ENCODE data around the gene GAREM1.
"Not testable (repeated sequence)": the region's sequence is repeated elsewhere in the genome, so short reads cannot be mapped to it uniquely, and the experiment has no call there.

Gene GAREM1

GRCh38 chr18:32366586-32367538 is 103.8 kb downstream of the GAREM1 start:
- no peak for DNase-seq

- no peak for DNase-seq
These were observed 108.2 kb downstream of the GAREM1 start for GRCh38 chr18:32362484-32362883.

DNA sequence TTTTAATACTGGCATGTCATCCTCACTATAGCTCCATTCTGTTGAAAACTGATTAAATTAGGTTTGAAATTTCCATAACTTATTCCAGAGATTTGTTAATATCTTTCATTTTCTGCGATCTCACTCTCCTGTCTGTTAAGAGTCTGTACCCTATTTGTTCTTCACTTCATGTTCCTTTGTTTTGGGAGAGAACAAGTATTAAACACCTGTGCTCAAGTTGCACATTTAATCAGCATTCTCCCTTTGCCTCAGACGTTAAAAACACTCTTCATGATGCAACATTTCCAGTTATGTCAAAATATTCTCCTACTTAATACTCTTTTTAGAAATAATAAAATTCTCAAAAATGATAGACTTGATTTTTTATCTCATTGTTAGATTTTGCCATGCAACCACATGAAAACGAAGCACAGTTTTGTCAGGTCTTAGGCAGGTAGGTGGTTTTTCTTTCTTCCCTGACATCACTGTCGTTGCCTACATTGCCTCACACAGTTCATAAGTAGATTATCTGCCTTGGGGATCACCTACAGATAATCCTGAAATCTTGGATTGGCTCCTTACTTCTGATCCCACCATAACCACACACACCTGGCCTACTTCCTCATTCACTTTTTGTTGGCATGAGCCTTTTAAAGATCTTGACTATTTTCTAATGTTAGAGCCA is 109.9 kb downstream of the GAREM1 start:
- no peak for DNase-seq

DNA sequence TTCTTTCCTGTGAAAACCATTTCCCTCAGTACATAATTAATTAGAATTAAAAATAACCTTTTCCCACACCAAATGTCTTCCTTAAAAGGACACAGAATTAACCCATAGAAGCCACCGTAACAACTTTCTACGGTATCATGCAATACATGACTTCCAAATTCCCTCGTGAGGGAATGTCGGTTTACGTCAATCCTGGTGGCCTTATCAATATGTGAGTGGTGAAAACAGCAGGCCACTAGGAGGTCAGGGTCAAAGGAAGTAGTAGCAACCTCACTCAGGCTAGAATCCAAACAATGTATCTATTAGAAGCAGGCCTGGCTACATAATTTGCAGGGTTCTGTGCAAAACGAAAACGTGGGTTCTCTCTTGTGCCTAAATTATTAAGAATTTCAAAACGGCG is 112.2 kb downstream of the GAREM1 start:
- DNase-seq = no peak

DNA sequence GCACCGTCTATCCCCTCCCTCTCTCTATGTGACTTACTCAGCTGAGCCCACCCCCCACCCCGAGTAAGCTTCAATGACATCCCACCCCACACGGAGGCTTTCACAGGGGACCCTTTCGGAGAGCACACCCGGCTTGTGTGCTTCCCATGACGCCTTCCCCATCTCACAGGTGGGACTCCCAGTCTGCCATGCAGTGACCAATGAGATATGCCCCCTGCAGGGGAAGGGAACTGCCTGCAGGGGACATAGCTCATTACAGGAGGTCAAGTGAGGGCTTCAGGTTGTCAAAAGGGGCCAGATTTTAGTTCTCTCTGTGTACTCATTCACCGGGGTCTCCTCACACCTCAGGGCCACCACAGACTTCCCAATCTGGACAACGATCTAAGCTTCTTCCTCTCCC is 112.6 kb downstream of the GAREM1 start:
- DNase-seq = no peak

DNA sequence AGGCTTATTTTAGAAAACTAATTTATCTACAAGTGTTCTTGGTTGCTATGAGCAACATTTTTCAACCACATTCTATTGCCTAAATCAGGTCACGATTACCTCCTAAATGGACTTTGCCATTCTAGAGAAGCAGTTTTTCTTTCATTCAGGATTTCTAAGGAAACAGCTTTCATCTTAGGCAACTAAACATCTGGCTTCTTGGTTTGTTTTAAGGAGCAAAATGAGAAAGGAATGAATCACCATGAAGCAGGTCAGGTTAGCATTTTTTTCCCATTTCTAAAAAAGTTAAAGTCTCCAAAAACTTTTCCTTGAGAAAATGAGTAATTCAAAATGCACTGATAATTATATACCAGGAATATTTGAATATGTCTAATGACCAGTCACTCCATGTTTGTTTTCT is 114.8 kb downstream of the GAREM1 start:
- no peak for DNase-seq

- no peak for DNase-seq
These were observed 116.2 kb downstream of the GAREM1 start for GRCh38 chr18:32354518-32354917.

DNA sequence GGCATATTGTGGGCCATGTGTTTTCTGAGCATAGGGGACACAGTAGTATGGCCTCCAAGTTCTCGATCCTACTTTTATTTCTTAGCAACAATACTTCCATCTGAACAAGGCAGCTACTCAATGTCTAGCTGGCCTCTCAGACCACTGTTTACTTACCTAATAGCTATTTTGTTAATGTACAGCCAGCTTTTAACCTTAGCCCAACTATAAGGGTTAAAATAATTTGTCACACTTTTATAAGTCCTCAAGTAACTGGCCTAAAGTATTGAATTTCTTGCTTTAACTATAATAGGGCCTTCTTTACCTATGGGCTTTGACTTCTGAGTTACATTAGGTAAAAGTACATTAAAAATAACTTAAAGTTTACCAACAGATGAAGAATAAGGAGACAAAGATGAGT is 117.4 kb downstream of the GAREM1 start:
- DNase-seq = no peak

GRCh38 chr18:32351032-32351431 is 119.7 kb downstream of the GAREM1 start:
- DNase-seq = no peak

- DNase-seq = no peak
These were observed 120.8 kb downstream of the GAREM1 start for GRCh38 chr18:32349728-32350395.

DNA sequence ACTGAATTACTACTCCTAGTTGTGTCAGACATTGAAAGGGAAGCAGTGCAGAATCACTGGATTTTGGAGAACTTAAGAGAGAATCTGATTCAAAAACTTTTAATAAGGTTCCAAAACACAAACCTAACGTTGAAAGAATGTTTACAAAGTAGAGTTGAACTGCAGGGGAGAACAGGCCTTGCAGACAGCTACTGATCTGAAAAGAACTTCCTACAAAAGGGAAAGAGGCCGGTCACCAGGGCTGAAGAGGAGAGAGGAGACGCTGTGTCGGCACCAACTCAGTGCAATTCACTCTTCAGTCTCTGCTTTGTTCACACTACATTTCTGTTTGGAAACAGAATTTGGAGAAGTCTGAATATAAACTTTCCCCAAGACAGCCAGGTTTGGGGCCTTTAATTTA is 124.0 kb downstream of the GAREM1 start:
- no peak for DNase-seq

DNA sequence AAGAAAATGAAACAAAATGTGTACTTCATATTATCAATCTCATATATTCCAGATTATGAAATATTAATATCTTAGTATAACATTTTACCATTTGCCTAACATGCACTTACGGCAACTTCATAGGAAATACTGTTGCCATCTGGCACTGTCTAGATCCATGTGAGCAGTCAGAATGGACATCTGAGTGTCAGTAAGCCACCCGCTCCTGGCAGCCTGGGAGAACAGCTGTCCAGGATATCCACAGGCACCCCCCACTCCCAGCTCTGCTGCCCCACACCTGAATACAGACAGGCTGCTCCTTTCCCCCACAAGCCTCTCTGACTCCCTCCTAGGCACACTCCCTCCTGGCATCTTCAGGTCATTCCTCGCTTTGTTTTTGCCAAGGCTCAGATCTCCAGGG is 127.0 kb downstream of the GAREM1 start:
- no peak for DNase-seq

- not testable (repeated sequence) for DNase-seq
These were observed 129.6 kb downstream of the GAREM1 start for GRCh38 chr18:32341112-32341511.

DNA sequence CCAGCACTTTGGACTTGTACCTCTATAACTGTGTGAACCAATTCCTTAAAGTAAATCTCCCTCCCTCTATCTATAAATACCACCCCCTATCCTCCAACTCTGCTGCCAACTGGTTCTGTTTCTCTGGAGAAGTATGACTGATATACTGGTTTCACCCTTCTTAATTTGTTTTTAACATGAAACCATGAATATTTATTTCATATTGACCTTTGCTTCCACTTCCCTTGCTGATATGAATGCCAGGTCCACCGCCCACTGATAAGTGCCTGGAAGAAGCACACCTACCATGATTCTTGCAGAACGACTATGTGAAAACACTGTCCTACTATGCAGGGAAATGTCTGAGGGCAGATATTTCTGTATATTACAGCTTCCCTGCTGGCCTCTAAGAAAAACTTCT is 131.6 kb downstream of the GAREM1 start:
- DNase-seq = no peak

- no peak for DNase-seq
These were observed 132.9 kb downstream of the GAREM1 start for GRCh38 chr18:32337821-32338220.

- DNase-seq = no peak
These were observed 133.3 kb downstream of the GAREM1 start for GRCh38 chr18:32337347-32337746.

GRCh38 chr18:32335228-32335627 is 135.5 kb downstream of the GAREM1 start:
- DNase-seq = no peak

DNA sequence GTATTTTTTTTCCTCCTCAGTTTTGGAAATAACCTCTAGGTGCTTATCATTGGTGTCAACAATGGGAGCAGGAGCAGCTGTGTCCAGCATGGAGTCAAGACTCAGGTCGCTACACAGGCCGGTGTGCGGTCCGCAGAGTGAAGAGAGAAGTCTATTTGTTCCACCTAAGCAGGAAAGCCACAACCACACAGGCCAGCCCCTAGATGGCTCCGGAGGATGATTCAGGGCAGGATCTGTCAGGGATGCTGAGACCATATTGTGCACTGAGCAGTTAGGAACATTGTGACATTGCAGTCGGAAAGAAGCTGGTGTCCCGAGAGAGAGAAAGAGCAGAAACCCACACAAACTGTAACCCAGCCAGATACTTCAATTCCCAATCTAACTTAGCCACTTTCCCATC is 136.9 kb downstream of the GAREM1 start:
- DNase-seq = no peak

GRCh38 chr18:32332708-32333107 is 138.0 kb downstream of the GAREM1 start:
- DNase-seq = no peak

DNA sequence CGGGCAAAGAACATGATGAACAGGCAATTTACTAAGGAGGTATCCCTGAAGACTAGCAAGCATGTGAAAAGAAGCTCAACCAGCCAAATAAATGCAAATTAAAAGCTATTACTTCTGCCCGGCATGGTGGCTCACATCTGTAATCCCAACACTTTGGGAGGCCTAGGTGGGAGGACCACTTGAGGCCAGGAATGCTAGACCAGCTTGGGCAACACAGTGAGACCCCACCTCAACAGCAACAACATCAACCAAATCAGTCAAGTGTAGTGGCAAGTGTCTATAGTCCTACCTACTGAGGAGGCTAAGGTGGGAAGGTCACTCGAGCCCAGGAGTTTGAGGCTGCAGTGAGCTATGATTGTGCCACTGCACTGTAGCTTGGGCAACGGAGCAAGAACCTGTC is 141.7 kb downstream of the GAREM1 start:
- DNase-seq = no peak

DNA sequence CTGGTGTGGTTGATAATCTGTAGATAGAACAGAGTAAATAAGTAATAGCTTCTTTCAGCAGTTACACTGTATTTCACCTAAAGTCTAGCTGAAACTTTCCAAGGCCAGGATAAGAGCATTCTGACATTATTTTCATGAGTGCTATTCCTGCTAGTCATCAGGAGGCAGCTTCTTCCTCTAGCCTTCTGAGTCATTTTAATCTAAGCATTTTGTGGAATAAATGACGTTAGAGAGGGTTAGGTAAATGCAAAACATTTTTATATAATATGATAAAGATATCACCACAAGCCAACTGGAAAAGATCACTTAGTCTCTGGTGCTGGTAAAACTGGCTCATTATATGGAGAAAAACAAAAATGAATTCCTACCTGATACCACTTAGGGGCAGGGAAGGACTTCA is 142.3 kb downstream of the GAREM1 start:
- no peak for DNase-seq

- DNase-seq = no peak
These were observed 144.0 kb downstream of the GAREM1 start for GRCh38 chr18:32326450-32327308.

DNA sequence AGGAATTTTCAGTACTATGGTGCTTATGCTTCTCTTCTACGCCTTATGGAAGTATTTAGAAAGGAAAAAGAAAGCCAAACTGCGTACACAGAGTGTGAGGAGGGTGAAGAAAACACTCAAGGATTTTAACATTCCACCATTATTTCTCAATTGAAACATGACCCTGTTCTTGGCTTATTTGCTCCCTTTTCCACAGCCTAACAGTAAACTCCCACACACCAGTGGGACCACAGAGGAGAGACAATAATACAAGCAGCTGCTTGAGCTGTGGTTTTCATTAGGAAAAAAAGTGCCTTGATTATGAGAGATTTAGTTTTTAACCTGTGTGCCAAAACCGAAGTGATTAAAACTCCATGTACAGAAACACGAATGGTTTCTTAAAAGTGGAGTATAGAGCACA is 146.5 kb downstream of the GAREM1 start:
- DNase-seq = no peak
